Spleen (tissue), 11 donors: Measurements from ENCODE around the gene PIP5K1B. TPM values are rescaled to one million over a fixed set of nuclear protein-coding genes. Genes with fewer than 3 reads are reported as not detected.

Source experiments
- DNase-seq: peaks from one replicate; pipeline ENCODE4 v3.0.0-alpha.2; 2020
- H3K27ac ChIP-seq, 8 donors: fragments of 200-600 bp; sonication (generic) in 7 of 8; 1 replicate in 4 of 8; 2 replicates in 4 of 8; pipeline versions ENCODE4 v1.5.0 to v1.8.0; 2016 to 2021; ENCODE audit warnings: inconsistent platforms in 4 of 8, mild to moderate bottlenecking in 4 of 8, moderate library complexity in 1 of 8
- H3K27me3 ChIP-seq, 7 donors: fragments of 200-600 bp; sonication (generic) in 6 of 7; replicated peaks in 1 of 7; 1 replicate in 4 of 7; 2 replicates in 3 of 7; pipeline versions ENCODE4 v1.5.0 to v1.8.0; 2016 to 2021; ENCODE audit warnings: inconsistent platforms in 3 of 7, mild to moderate bottlenecking in 1 of 7
- H3K36me3 ChIP-seq, 6 donors: fragments of 200-600 bp; sonication (generic) in 5 of 6; 1 replicate in 4 of 6; 2 replicates in 2 of 6; pipeline versions ENCODE4 v1.5.0 to v1.8.0; 2016 to 2021; ENCODE audit warnings: inconsistent platforms in 2 of 6
- H3K4me1 ChIP-seq, 6 donors: fragments of 200-600 bp; sonication (generic) in 5 of 6; 1 replicate in 3 of 6; 2 replicates in 3 of 6; pipeline versions ENCODE4 v1.5.0 to v1.8.0; 2016 to 2021; ENCODE audit warnings: inconsistent platforms in 3 of 6
- H3K4me3 ChIP-seq, 8 donors: fragments of 200-600 bp; sonication (generic) in 7 of 8; 1 replicate in 4 of 8; 2 replicates in 4 of 8; pipeline versions ENCODE4 v1.5.0 to v1.8.0; 2016 to 2021; ENCODE audit warnings: inconsistent platforms in 4 of 8, mild to moderate bottlenecking in 4 of 8, moderate library complexity in 2 of 8
- H3K9me3 ChIP-seq, 8 donors: fragments of 200-600 bp; sonication (generic) in 7 of 8; 1 replicate in 4 of 8; 2 replicates in 4 of 8; pipeline versions ENCODE4 v1.5.0 to v1.8.0; 2016 to 2021; ENCODE audit warnings: inconsistent platforms in 4 of 8
- CTCF ChIP-seq, 11 experiments: fragments of 200-600 bp in 7 of 11; fragments of 450-650 bp in 4 of 11; sonication (generic) in 4 of 11; IDR thresholded peaks in 8 of 11; conservative IDR thresholded peaks in 3 of 11; 1 replicate in 7 of 11; 2 replicates in 4 of 11; pipeline versions ENCODE4 v1.4.0 to v1.8.0; 2016 to 2021; ENCODE audit warnings: antibody characterized with exemption in 11 of 11, inconsistent platforms in 4 of 11, mild to moderate bottlenecking in 1 of 11
- POLR2A ChIP-seq, 3 donors: fragments of 450-650 bp; IDR thresholded peaks; one replicate each; pipeline ENCODE4 v1.5.1; 2017; ENCODE audit warnings: antibody characterized with exemption in 3 of 3, mild to moderate bottlenecking in 1 of 3
- POLR2AphosphoS5 ChIP-seq, 3 donors: sonication (generic); formaldehyde crosslinking; IDR thresholded peaks; one replicate each; pipeline ENCODE4 v1.5.1; 2017; ENCODE audit warnings: antibody characterized with exemption in 3 of 3
- WGBS, 5 donors: extraction: QIAGEN DNeasy Blood & Tissue Kit in 3 of 5; methylation state at CpG; one replicate each; pipeline versions ENCODE4 v1.1.5 to v1.1.7; 2013 to 2018; 5-methylcytosine and 5-hydroxymethylcytosine counted together
- intact Hi-C: fragments of 100-400 bp; cut with DNase I; formaldehyde crosslinking; loops from one replicate; pipeline ENCODE4 v1.15.0; 2023; ENCODE audit warnings: low total_unique reads
- polyA plus RNA-seq, 3 donors: library from polyadenylated mRNA; stranded (reverse); fragments of 200-250 nt; gene quantifications; one replicate each; pipeline ENCODE4 v1.2.1, GENCODE V29; 2013
- total RNA-seq, 7 donors: library from RNA; depleted of rRNA in 3 of 7; stranded (reverse); fragments of >200 nt in 3 of 7; fragmentation: NEBNext Ultra II Directional in 4 of 7; extraction: Animal tissue kit (Norgen Biotek cat#: 25700) in 4 of 7; gene quantifications; one replicate each; pipeline versions ENCODE4 v1.1.0 to v1.2.1, GENCODE V29; 2016 to 2021
- donor health status: healthy with polysubstance abuse.
- donor health status: DM: no; HTN: no; CAD: no; lungs with moderate emphysema.
- donor health status: DM: no; HTN: no; CAD: no.
- donor health status: Bipolar disorder and iron deficiency.
- donor health status: healthy.
- donor health status: DM: no; HTN: no; CAD: no.
- donor health status: DM: yes; HTN: yes; CAD: no.

The PIP5K1B gene
- total and polyA plus RNA-seq, 10 donors: 1.5 to 10.3 (median 6.8) TPM

DNA sequence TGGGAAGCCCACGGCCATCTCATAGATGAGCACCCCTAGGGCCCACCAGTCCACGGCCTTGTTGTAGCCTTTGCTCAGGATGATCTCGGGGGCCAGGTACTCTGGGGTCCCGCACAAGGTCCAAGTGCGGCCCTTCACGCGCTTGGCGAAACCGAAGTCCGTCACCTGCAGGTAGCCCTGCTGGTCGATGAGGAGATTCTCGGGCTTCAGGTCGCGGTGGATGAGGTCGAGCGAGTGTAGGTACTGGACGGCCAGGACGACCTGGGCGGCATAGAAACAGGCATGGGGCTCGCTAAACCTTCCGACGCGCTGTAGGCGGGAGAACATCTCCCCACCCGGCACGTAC lies 308.3 kb downstream of the PIP5K1B start:
- Histone ChIP-seq H3K36me3 (no peaks in the 10 kb centered on the region), H3K4me1 (peaks cover 0 to 15% (median 0%) of the 10 kb centered on the region in 6 donors), H3K4me3 (no peak overlapping the region), H3K27ac (no peak overlapping the region), H3K27me3 (peaks cover 0 to 13% (median 0%) of the 10 kb centered on the region in 7 donors), H3K9me3 (no peaks in the 10 kb centered on the region)
- 91 to 97% (median 94%) methylated on average over 20 to 26 of the region's 26 CpGs for WGBS, 5 donors
- no peak for DNase-seq
- intact Hi-C loops: no loop called here
- TF ChIP-seq CTCF (IDR thresholded peaks at IDR 0.05 in 8 of 11, conservative IDR thresholded peaks at IDR 0.05 in 3 of 11): no peak
- TF ChIP-seq POLR2AphosphoS5 (IDR thresholded peaks at IDR 0.05): no peak
- TF ChIP-seq POLR2A (IDR thresholded peaks at IDR 0.05): no peak

DNA sequence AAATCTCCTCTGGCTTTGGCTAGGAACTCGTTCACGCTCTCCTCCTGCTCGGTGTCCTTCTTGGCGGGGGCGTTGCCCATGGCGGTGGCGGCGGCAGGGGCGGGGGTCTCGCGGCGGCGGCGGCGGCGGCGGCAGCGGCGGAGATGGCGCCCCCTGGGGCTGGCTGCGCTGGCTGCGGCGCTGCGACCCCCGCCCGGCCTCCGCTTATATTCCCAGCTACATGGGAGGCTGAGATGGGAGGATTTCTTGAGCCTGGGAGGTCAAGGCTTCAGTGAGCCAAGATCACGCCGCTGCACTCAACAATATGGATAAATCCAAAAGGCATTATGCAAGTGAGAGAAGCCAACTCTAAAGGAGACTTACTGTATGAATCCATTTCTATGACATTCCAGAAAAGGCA lies 309.0 kb downstream of the PIP5K1B start, which contains the start of gene PRKACG:
PRKACG (minus strand) TSS at position 101 of the 400 bp plus-strand sequence; CDS start at position 80, 21 bp downstream.
- WGBS, 5 donors: 96 to 98% (median 97%) methylated on average over 24 to 29 of the region's 29 CpGs
- no peak for TF ChIP-seq POLR2A (IDR thresholded peaks at IDR 0.05)
- no peak for TF ChIP-seq POLR2AphosphoS5 (IDR thresholded peaks at IDR 0.05)
- TF ChIP-seq CTCF (IDR thresholded peaks at IDR 0.05 in 8 of 11, conservative IDR thresholded peaks at IDR 0.05 in 3 of 11): no peak
- H3K27me3 ChIP-seq: peaks cover 0 to 13% (median 0%) of the 10 kb centered on the region in 7 donors
- H3K4me3 ChIP-seq: no peak within 1 kb of the TSS
- no peak within 1 kb of the TSS for H3K27ac ChIP-seq
- peaks cover 0 to 15% (median 0%) of the 10 kb centered on the region in 6 donors for H3K4me1 ChIP-seq
- no peaks in the 10 kb centered on the region for H3K36me3 ChIP-seq
- intact Hi-C loops: no loop called here
- H3K9me3 ChIP-seq: no peaks in the 10 kb centered on the region
- DNase-seq: no peak

- TF ChIP-seq POLR2A (IDR thresholded peaks at IDR 0.05) (no peak), CTCF (IDR thresholded peaks at IDR 0.05 in 8 of 11, conservative IDR thresholded peaks at IDR 0.05 in 3 of 11) (no peak), POLR2AphosphoS5 (IDR thresholded peaks at IDR 0.05) (no peak)
- DNase-seq: no peak
- Histone ChIP-seq H3K27ac (no peak overlapping the region), H3K4me3 (no peak overlapping the region), H3K27me3 (peaks cover 0 to 13% (median 0%) of the 10 kb centered on the region in 7 donors), H3K4me1 (peaks cover 0 to 25% (median 0%) of the 10 kb centered on the region in 6 donors), H3K9me3 (no peaks in the 10 kb centered on the region), H3K36me3 (no peaks in the 10 kb centered on the region)
- intact Hi-C loops: no loop called here
- 65 to 82% (median 68%) methylated on average over 5 of the region's 5 CpGs for WGBS, 5 donors
Measured at GRCh38 chr9:69016191-69017096, 311.4 kb downstream of the PIP5K1B start.

DNA sequence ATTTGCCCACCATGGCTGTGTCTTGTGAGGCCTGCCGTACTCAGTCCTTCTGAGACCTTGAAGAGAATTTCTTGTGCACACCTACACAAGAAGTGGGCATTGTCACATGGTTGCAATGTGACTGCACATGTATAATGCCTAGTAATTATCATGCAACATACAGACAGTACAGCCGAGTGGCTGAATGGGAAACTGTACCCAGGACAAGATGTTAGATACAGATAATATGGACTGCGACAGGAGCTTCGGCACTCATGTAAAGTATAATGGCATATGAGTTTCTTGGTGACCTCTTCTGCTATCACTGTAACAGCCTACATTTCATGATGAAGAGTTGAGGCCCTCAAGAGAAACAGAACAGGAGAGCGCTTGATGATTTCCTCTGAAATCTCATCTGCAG lies 313.7 kb downstream of the PIP5K1B start:
- Histone ChIP-seq H3K27me3 (no peaks in the 10 kb centered on the region), H3K9me3 (no peaks in the 10 kb centered on the region), H3K36me3 (no peaks in the 10 kb centered on the region), H3K27ac (no peak overlapping the region), H3K4me1 (peaks cover 0 to 10% (median 0%) of the 10 kb centered on the region in 6 donors), H3K4me3 (no peak overlapping the region)
- intact Hi-C loops: no loop called here
- no peak for DNase-seq
- WGBS, 5 donors: 66 to 75% (median 72%) methylated on average over 5 of the region's 5 CpGs
- TF ChIP-seq POLR2A (IDR thresholded peaks at IDR 0.05) (no peak), CTCF (IDR thresholded peaks at IDR 0.05 in 8 of 11, conservative IDR thresholded peaks at IDR 0.05 in 3 of 11) (no peak), POLR2AphosphoS5 (IDR thresholded peaks at IDR 0.05) (no peak)
